Midbrain (tissue), 1 donor: ENCODE measurements around the gene SYNE4.
A peak's percentile ranks its signal among the peaks of the same experiment; 100 is the strongest.
"Not testable (repeated sequence)": the region's sequence is repeated elsewhere in the genome, so short reads cannot be mapped to it uniquely, and the experiment has no call there.

ENCODE experiments used
- DNase-seq: peaks from one replicate; lab custom pipeline; 2025; lab: John Stamatoyannopoulos, UW

The SYNE4 gene

GRCh38 chr19:35990156-35990555 is 18.5 kb downstream of the SYNE4 start:
- no peak for DNase-seq

- no peak for DNase-seq
These were observed 19.8 kb downstream of the SYNE4 start for GRCh38 chr19:35988824-35989223.

GRCh38 chr19:35987571-35987896 is 21.1 kb downstream of the SYNE4 start:
- DNase-seq = no peak

- no peak for DNase-seq
These were observed 21.7 kb downstream of the SYNE4 start for GRCh38 chr19:35986664-35987570.

- no peak for DNase-seq
These were observed 22.5 kb downstream of the SYNE4 start for GRCh38 chr19:35986111-35986510.

- DNase-seq = no peak
These were observed 25.4 kb downstream of the SYNE4 start for GRCh38 chr19:35983177-35983576.

- DNase-seq = not testable (repeated sequence)
These were observed 27.6 kb downstream of the SYNE4 start for GRCh38 chr19:35980997-35981396.

GRCh38 chr19:35978832-35979365 is 29.7 kb downstream of the SYNE4 start:
- DNase-seq = no peak

GRCh38 chr19:35978271-35978670 is 30.3 kb downstream of the SYNE4 start:
- DNase-seq = no peak

GRCh38 chr19:35977446-35978222 is 31.0 kb downstream of the SYNE4 start:
- no peak for DNase-seq

- DNase-seq = no peak
These were observed 32.9 kb downstream of the SYNE4 start for GRCh38 chr19:35975608-35976214.

GRCh38 chr19:35973487-35973886 is 35.1 kb downstream of the SYNE4 start:
- no peak for DNase-seq

- DNase-seq = no peak
These were observed 41.8 kb downstream of the SYNE4 start for GRCh38 chr19:35966771-35967170.

GRCh38 chr19:35963514-35963913 is 45.1 kb downstream of the SYNE4 start:
- peak; percentile 3 for DNase-seq

GRCh38 chr19:35960432-35960972 is 48.1 kb downstream of the SYNE4 start:
- DNase-seq = no peak

GRCh38 chr19:35959968-35960320 is 48.7 kb downstream of the SYNE4 start:
- no peak for DNase-seq

GRCh38 chr19:35959040-35959967 is 49.3 kb downstream of the SYNE4 start:
- DNase-seq = peak; percentile 11

- DNase-seq = no peak
These were observed 50.0 kb downstream of the SYNE4 start for GRCh38 chr19:35958660-35959039.

- not testable (repeated sequence) for DNase-seq
These were observed 51.2 kb downstream of the SYNE4 start for GRCh38 chr19:35957411-35957810.

GRCh38 chr19:35955881-35956634 is 52.6 kb downstream of the SYNE4 start:
- no peak for DNase-seq
